GM12801 (cell line): Measurements from ENCODE around the gene LRTM1.

Source experiments
- CTCF ChIP-seq: IDR thresholded peaks from one replicate; pipeline ENCODE4 v1.5.1; 2011; ENCODE audit warnings: control low read depth; ENCODE audit not compliant: insufficient read length; ENCODE audit errors: extremely low read depth

LRTM1 gene

GRCh38 chr3:54905920-54906319 lies 21.9 kb downstream of the LRTM1 start:
- no peak for TF ChIP-seq CTCF

GRCh38 chr3:54905261-54905888 lies 22.5 kb downstream of the LRTM1 start:
- TF ChIP-seq CTCF: no peak

GRCh38 chr3:54901906-54902685 lies 25.8 kb downstream of the LRTM1 start:
- TF ChIP-seq CTCF: no peak

- TF ChIP-seq CTCF: no peak
These were observed 26.8 kb downstream of the LRTM1 start for GRCh38 chr3:54900838-54901591.

GRCh38 chr3:54899273-54899672 lies 28.6 kb downstream of the LRTM1 start:
- TF ChIP-seq CTCF: no peak

- no peak for TF ChIP-seq CTCF
These were observed 30.7 kb downstream of the LRTM1 start for GRCh38 chr3:54897028-54897711.

GRCh38 chr3:54895613-54896012 lies 32.2 kb downstream of the LRTM1 start:
- no peak for TF ChIP-seq CTCF
